K562 (cell line): ENCODE measurements around the gene NR6A1. TPM values are rescaled to one million over a fixed set of nuclear protein-coding genes. Genes with fewer than 3 reads are reported as not detected.

Experiments
- ATAC-seq: fragments of 200-7000 bp; cut with Tn5 transposase; 3 replicates; pipeline ENCODE4 v1.9.1; 2020; ENCODE audit warnings: moderate library complexity
- BruUV-seq: library from RNA; stranded (reverse); fragments of 400-500 nt; replicated peaks from 2 replicates; lab custom pipeline; 2021; lab: Mats Ljungman, UMichigan
- CTCF ChIA-PET: fragments of 300-600 bp; formaldehyde crosslinking; extraction: SDS; loops from one replicate; lab custom pipeline; 2021; ENCODE audit warnings: low intra/inter-chr PET ratio; lab: Yijun Ruan, JAX
- POLR2A ChIA-PET: fragments of 300-600, 350-650 bp; sonication (Branson Sonifier 250); formaldehyde crosslinking; extraction: SDS; loops from one replicate; lab custom pipeline; 2021; ENCODE audit warnings: antibody characterized with exemption, inconsistent platforms; lab: Yijun Ruan, JAX
- DNase-seq, 4 experiments: peaks; one replicate each; pipeline versions ENCODE4 v3.0.0 to v3.0.0-alpha.2; 2011 to 2018; ENCODE audit warnings: low spot score in 3 of 4, mixed read lengths in 3 of 4; ENCODE audit errors: extremely low read depth in 1 of 4
- FAIRE-seq: peaks from 2 replicates; lab custom pipeline; 2011; peaks lifted over from hg19 to GRCh38; lab: Jason Lieb, UNC
- H2AFZ ChIP-seq: 2 replicates; pipeline ENCODE4 v1.6.0; 2011; ENCODE audit warnings: low read depth, low read length, control low read depth, inconsistent platforms
- H3K27ac ChIP-seq: fragments of 200-600 bp; 3 replicates; pipeline ENCODE4 v1.8.0; 2011; ENCODE audit warnings: low read depth, mild to moderate bottlenecking, control low read depth, inconsistent platforms, low read length, moderate library complexity, mixed read lengths; ENCODE audit errors: extremely low read depth
- H3K27me3 ChIP-seq, 2 experiments: fragments of 300-600 bp in 1 of 2; 2 replicates in 1 of 2; 3 replicates in 1 of 2; pipeline versions ENCODE4 v1.6.0 to v1.8.0; 2011; ENCODE audit warnings: inconsistent platforms in 2 of 2, low read length in 2 of 2, mild to moderate bottlenecking in 1 of 2, mixed read lengths in 1 of 2, moderate library complexity in 1 of 2; ENCODE audit not compliant: control insufficient read depth in 2 of 2, insufficient read depth in 2 of 2
- H3K36me3 ChIP-seq: fragments of 300-600 bp; 3 replicates; pipeline ENCODE4 v1.8.0; 2011; ENCODE audit warnings: mild to moderate bottlenecking, low read length, inconsistent platforms; ENCODE audit not compliant: control insufficient read depth, insufficient read depth
- H3K4me1 ChIP-seq, 2 experiments: fragments of 200-600 bp in 1 of 2; replicated peaks in 1 of 2; 2 replicates in 1 of 2; 3 replicates in 1 of 2; pipeline versions ENCODE4 v1.5.1 to v1.8.0; 2011; ENCODE audit warnings: inconsistent platforms in 2 of 2, low read length in 2 of 2, mild to moderate bottlenecking in 1 of 2, mixed read lengths in 1 of 2, moderate library complexity in 1 of 2; ENCODE audit not compliant: control insufficient read depth in 2 of 2, insufficient read depth in 2 of 2
- H3K4me2 ChIP-seq: 2 replicates; pipeline ENCODE4 v1.6.1; 2011; ENCODE audit warnings: low read length, control low read depth, inconsistent platforms, mixed read lengths; ENCODE audit not compliant: insufficient read depth
- H3K4me3 ChIP-seq: fragments of 200-600 bp; sonication (generic), shearing (Covaris generic); 2 replicates; pipeline ENCODE4 v1.5.1; 2016; ENCODE audit warnings: control low read depth, inconsistent platforms
- H3K79me2 ChIP-seq: fragments of 200-600 bp; 3 replicates; pipeline ENCODE4 v1.8.0; 2011; ENCODE audit warnings: low read length, inconsistent platforms; ENCODE audit not compliant: control insufficient read depth, insufficient read depth
- H3K9ac ChIP-seq, 2 experiments: 2 replicates each; pipeline versions ENCODE4 v1.6.0 to v1.6.1; 2011; ENCODE audit warnings: low read depth in 2 of 2, low read length in 2 of 2, control low read depth in 1 of 2, inconsistent platforms in 1 of 2, mild to moderate bottlenecking in 1 of 2, mixed read lengths in 1 of 2; ENCODE audit not compliant: insufficient read depth in 1 of 2
- H3K9me1 ChIP-seq: one replicate; pipeline ENCODE4 v1.6.0; 2011; ENCODE audit warnings: inconsistent platforms, mild to moderate bottlenecking, low read length, moderate library complexity; ENCODE audit not compliant: control insufficient read depth, insufficient read depth
- H3K9me3 ChIP-seq: replicated peaks from 2 replicates; pipeline ENCODE4 v1.5.1; 2011; ENCODE audit warnings: low read depth, low read length, inconsistent platforms; ENCODE audit not compliant: control insufficient read depth, insufficient read depth
- H4K20me1 ChIP-seq: replicated peaks from 2 replicates; pipeline ENCODE4 v1.6.1; 2011; ENCODE audit warnings: low read length, inconsistent platforms, mixed read lengths; ENCODE audit not compliant: control insufficient read depth, insufficient read depth
- CHD2 ChIP-seq: IDR thresholded peaks from 2 replicates; pipeline ENCODE4 v1.6.1; 2011; ENCODE audit warnings: low read depth, low read length
- DDX20 ChIP-seq: fragments of 450-650 bp; IDR thresholded peaks from 2 replicates; pipeline ENCODE4 v1.6.1; 2016; ENCODE audit warnings: missing genetic modification characterization, low read depth, mild to moderate bottlenecking, missing compliant biosample characterization, moderate library complexity
- MCM7 ChIP-seq, 2 experiments: fragments of 450-650 bp; IDR thresholded peaks; 2 replicates each; pipeline ENCODE4 v1.6.1; 2016 to 2018
- MTA1 ChIP-seq: fragments of 450-650 bp; IDR thresholded peaks from 2 replicates; pipeline ENCODE4 v1.6.1; 2017; ENCODE audit warnings: borderline replicate concordance
- RAD21 ChIP-seq, 2 experiments: fragments of 250-450 bp in 1 of 2; fragments of 450-650 bp in 1 of 2; sonication (Bioruptor Pico) in 1 of 2; formaldehyde crosslinking in 1 of 2; IDR thresholded peaks in 1 of 2; conservative IDR thresholded peaks in 1 of 2; 2 replicates each; pipeline versions ENCODE4 v1.4.0 to v1.8.0; 2020 to 2022; ENCODE audit warnings: mild to moderate bottlenecking in 2 of 2, moderate library complexity in 1 of 2
- TRIM25 ChIP-seq: fragments of 450-650 bp; IDR thresholded peaks from 2 replicates; pipeline ENCODE4 v1.7.0; 2016; ENCODE audit warnings: borderline replicate concordance
- WGBS: fragments of 100-300 bp; shearing (Covaris generic); methylation state at CpG from one replicate; pipeline ENCODE4 v1.1.6; 2016; ENCODE audit warnings: low coverage, mixed read lengths; ENCODE audit not compliant: insufficient coverage; ENCODE audit errors: missing lambda C conversion rate; 5-methylcytosine and 5-hydroxymethylcytosine counted together
- in situ Hi-C: fragments of 300-500 bp; cut with MboI; formaldehyde crosslinking; loops from 4 replicates; pipeline ENCODE4 v1.15.0; 2018; ENCODE audit warnings: inconsistent platforms, mixed read lengths
- intact Hi-C: fragments of 100-400 bp; cut with micrococcal nuclease; formaldehyde crosslinking; loops from 2 replicates; pipeline ENCODE4 v1.14.2; 2022
- polyA plus RNA-seq, 8 experiments: library from polyadenylated mRNA; depleted of rRNA in 4 of 8; stranded (reverse) in 5 of 8; unstranded in 3 of 8; fragments of >200 nt; fragmentation: Nextera tagmentation in 2 of 8; fragmentation: Illumina TruSeq in 1 of 8; extraction: Ambion mirVana in 2 of 8; extraction: Trizol in 1 of 8; gene quantifications; 2 replicates each; pipeline versions ENCODE4 v1.2.1 to v1.2.3, GENCODE V29; 2011 to 2014; ENCODE audit warnings: inconsistent platforms in 1 of 8, missing spikeins in 1 of 8
- total RNA-seq, 7 experiments: library from RNA; depleted of rRNA in 6 of 7; stranded (reverse); fragments of >200 nt in 6 of 7; fragmentation: Illumina TruSeq in 2 of 7; extraction: Trizol in 2 of 7; gene quantifications; 2 replicates each; pipeline versions ENCODE4 v1.2.1 to v1.2.3, GENCODE V29; 2011 to 2021; ENCODE audit warnings: low replicate concordance in 1 of 7

NR6A1 gene
- total and polyA plus RNA-seq, 9 of the 15 experiments (the other 6 are each of a cell fraction or from before 2014, with no cell fraction given), result 9.7 to 55.4 (median 28.3) TPM

DNA sequence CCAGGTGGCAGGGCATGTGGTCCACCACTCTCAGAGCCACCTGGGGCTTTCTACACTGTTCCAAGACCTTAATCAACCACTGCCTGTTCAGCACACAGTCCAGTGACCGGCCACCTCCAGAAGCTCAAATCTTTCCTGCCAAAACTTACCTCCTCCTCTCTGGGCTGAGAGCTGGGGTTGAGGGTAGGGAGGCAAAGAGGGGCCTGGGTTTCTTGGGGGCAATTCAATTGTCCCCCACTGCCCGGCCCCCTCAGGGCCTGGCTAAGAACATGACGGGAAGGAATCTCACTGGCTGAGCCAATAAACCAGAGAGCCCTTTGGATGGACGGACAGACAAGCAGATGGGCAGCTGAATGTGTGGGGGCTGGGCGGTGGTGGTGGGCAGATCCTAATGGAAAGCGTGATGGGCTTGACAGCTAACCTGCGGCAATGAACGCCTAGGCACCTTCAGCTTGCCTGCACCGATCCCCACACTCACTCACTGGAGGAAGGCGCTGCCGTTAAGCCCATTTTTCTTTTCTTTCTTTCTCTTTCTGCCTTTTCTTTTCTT is 269.3 kb downstream of the NR6A1 start:
- Histone ChIP-seq H4K20me1 (peaks cover 15% of the 10 kb centered on the region; the same call in 1 of the 2 replicates), H3K79me2 (no peaks in the 10 kb centered on the region), H3K9me3 (no peaks in the 10 kb centered on the region), H3K27me3 (peaks cover 31 to 71% of the 10 kb centered on the region in 2 experiments; a peak in 4 of 5 replicates), H2AFZ (no peak overlapping the region), H3K9me1 (no peaks in the 10 kb centered on the region), H3K4me1 (peaks cover 0 to 50% of the 10 kb centered on the region in 2 experiments; a peak in 2 of 5 replicates), H3K27ac (no peak overlapping the region), H3K36me3 (no peaks in the 10 kb centered on the region), H3K4me2 (no peak overlapping the region), H3K9ac (0 out of 4 replicates have a peak overlapping the region, but pooled peaks of 1 of the 2 experiments have one; percentile 43), H3K4me3 (no peak overlapping the region)
- intact Hi-C loops, result no loop called here
- CTCF ChIA-PET, result no interaction called here
- DNase-seq (no peak), ATAC-seq (no peak), FAIRE-seq (no peak)
- POLR2A ChIA-PET, result interaction anchor here (0.6 to 1.5 kb wide), 4 partner anchors 9 to 347 kb away, joined by 3 to 6 read pairs (median 5); no protein-coding TSS in a partner anchor
- no TSS peak for BruUV-seq
- in situ Hi-C loops, result no loop called here
- WGBS, result 19% methylated on average over 11 of the region's 11 CpGs
- no peak for TF ChIP-seq TRIM25
- TF ChIP-seq DDX20 (tag), result no peak
- no peak for TF ChIP-seq MTA1
- TF ChIP-seq RAD21 (CRISPR knock-in tag; conservative IDR thresholded peaks at IDR 0.05 in 1 of 2, IDR thresholded peaks at IDR 0.05 in 1 of 2), result no peak
- TF ChIP-seq CHD2, result no peak
- TF ChIP-seq MCM7 (IDR thresholded peaks at IDR 0.05), result no peak
